ENCODE measurements around the gene MGAT4D. TPM values are rescaled to one million over a fixed set of nuclear protein-coding genes. Genes with fewer than 3 reads are reported as not detected.

Gene MGAT4D
- total RNA-seq, 1 experiment from 2014 or later = not detected

DNA sequence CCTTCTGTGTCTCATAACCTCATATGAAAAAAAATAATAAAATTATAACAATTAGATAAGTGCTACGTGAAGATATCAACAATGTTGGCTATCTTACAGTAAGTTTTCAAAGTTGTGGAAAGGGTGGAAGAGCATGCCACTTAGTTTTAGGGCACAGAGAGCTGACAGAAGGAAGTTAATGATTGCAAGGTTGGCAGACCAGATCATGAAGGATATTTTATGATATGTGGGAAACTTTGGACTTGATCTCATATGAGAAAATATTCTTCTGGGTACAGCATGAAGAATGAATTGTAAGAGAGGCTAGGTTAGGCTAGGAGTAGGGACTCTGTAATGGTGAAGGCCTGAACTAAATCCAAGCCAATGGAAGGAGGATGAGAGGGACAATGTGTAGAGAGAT, 34.5 kb downstream of the MGAT4D start:
- Mint-ChIP-seq H3K36me3 (ENCODE audit: insufficient read depth, unreplicated experiment) (no peaks in the 10 kb centered on the region), H3K4me3 (ENCODE audit: unreplicated experiment) (no peak overlapping the region), H3K9me3 (ENCODE audit: unreplicated experiment) (no peaks in the 10 kb centered on the region), H3K4me1 (ENCODE audit: insufficient read depth, unreplicated experiment) (no peaks in the 10 kb centered on the region), H3K27me3 (ENCODE audit: insufficient read depth, unreplicated experiment) (no peaks in the 10 kb centered on the region), H3K27ac (ENCODE audit: low read depth, unreplicated experiment) (no peak overlapping the region)
- TF ChIP-seq, protein P1, sequence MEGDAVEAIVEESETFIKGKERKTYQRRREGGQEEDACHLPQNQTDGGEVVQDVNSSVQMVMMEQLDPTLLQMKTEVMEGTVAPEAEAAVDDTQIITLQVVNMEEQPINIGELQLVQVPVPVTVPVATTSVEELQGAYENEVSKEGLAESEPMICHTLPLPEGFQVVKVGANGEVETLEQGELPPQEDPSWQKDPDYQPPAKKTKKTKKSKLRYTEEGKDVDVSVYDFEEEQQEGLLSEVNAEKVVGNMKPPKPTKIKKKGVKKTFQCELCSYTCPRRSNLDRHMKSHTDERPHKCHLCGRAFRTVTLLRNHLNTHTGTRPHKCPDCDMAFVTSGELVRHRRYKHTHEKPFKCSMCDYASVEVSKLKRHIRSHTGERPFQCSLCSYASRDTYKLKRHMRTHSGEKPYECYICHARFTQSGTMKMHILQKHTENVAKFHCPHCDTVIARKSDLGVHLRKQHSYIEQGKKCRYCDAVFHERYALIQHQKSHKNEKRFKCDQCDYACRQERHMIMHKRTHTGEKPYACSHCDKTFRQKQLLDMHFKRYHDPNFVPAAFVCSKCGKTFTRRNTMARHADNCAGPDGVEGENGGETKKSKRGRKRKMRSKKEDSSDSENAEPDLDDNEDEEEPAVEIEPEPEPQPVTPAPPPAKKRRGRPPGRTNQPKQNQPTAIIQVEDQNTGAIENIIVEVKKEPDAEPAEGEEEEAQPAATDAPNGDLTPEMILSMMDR (IDR thresholded peaks at IDR 0.05; ENCODE audit: unreplicated experiment) = no peak
- CTCF ChIA-PET = interaction anchor here (0.6 kb wide), 1 partner anchor 660 kb away, joined by 4 read pairs; no protein-coding TSS in a partner anchor
- intact Hi-C loops (cut with micrococcal nuclease) = no loop called here
- POLR2A ChIA-PET = interaction anchor here (0.8 to 0.9 kb wide), 2 partner anchors 18 to 155 kb away, joined by 3 read pairs; no protein-coding TSS in a partner anchor
- no TSS peak for BruUV-seq (replicated peaks)
- DNase-seq (ENCODE audit: unreplicated experiment) = no peak

DNA sequence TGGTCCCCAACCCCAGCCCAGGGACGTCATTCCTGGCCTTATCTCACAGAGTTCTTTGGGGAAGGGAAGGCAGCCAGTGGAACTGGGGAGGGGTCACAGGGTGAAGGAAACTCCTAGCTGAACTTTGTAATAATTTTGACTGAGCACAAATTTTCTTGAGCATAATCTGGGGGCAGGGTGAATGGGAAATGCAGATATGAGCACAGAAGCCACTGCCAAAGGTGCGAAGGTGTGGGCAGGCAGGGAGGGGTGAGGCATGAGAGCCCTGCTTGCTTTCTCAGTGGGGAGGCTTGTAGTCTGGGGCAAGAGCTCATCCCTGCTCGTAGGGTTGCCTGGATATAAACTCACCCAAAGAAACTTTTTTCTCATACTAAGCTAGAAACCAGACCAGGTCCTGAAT, 34.9 kb downstream of the MGAT4D start:
- DNase-seq (ENCODE audit: unreplicated experiment) = no peak
- no peaks in the 10 kb centered on the region for H3K36me3 Mint-ChIP-seq (ENCODE audit: insufficient read depth, unreplicated experiment)
- H3K27ac Mint-ChIP-seq (ENCODE audit: low read depth, unreplicated experiment) = no peak overlapping the region
- TF ChIP-seq, protein P1 (IDR thresholded peaks at IDR 0.05; ENCODE audit: unreplicated experiment) = no peak
- BruUV-seq (replicated peaks) = no TSS peak
- ChIA-PET POLR2A (no interaction called here), CTCF (no interaction called here)
- H3K4me3 Mint-ChIP-seq (ENCODE audit: unreplicated experiment) = no peak overlapping the region
- no peaks in the 10 kb centered on the region for H3K4me1 Mint-ChIP-seq (ENCODE audit: insufficient read depth, unreplicated experiment)
- intact Hi-C loops (cut with micrococcal nuclease) = no loop called here
- H3K27me3 Mint-ChIP-seq (ENCODE audit: insufficient read depth, unreplicated experiment) = no peaks in the 10 kb centered on the region
- H3K9me3 Mint-ChIP-seq (ENCODE audit: unreplicated experiment) = no peaks in the 10 kb centered on the region

DNA sequence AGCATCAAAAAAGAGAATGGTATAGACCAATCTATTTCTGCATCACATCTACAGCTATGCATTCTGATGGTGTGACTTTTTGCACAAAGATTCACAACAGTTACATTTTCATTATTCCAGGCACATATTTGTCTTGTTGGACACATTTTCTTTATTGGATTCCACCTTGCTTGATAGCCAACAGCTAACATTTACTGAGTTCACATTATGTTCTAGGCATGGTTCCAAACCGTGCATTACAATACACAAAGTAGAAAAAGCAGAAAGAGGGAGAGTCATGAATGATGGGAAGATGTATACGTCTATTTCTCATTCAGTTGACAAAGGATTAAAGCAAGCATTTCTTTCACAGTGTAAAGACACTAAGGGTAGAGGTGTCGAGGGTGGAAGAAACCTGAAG, 47.7 kb downstream of the MGAT4D start:
- Mint-ChIP-seq H3K4me3 (ENCODE audit: unreplicated experiment) (no peak overlapping the region), H3K9me3 (ENCODE audit: unreplicated experiment) (no peaks in the 10 kb centered on the region), H3K36me3 (ENCODE audit: insufficient read depth, unreplicated experiment) (no peaks in the 10 kb centered on the region), H3K4me1 (ENCODE audit: insufficient read depth, unreplicated experiment) (peaks cover 16% of the 10 kb centered on the region), H3K27me3 (ENCODE audit: insufficient read depth, unreplicated experiment) (no peaks in the 10 kb centered on the region), H3K27ac (ENCODE audit: low read depth, unreplicated experiment) (peak overlapping the region; percentile 28)
- TF ChIP-seq, protein P1 (IDR thresholded peaks at IDR 0.05; ENCODE audit: unreplicated experiment) = no peak
- intact Hi-C loops (cut with micrococcal nuclease) = no loop called here
- ChIA-PET CTCF (no interaction called here), POLR2A (interaction anchor here (0.6 to 3.8 kb wide), 5 partner anchors 15 to 77 kb away, joined by 3 to 11 read pairs (median 5); partner anchors contain the start of genes CLGN and SCOC)
- BruUV-seq (replicated peaks) = no TSS peak
- DNase-seq (ENCODE audit: unreplicated experiment) = peak; percentile 37

DNA sequence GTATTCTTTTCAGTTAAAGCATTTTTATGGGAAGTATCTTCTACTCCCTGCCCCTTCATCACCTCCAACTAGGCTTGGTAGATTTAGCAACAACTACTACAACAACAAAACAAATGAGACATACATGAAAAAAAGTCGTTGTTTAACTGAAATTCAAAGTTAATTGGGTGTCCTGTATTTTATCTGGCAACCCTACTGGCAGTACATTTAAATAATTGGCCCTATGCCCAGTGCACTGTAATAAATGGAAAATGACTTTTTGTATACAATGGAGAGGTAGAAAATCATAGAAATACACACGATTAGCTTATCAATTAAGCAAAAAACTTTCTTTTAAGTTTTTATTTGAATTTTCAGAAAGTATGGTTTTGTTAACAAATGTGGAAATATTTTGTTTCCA, 49.3 kb downstream of the MGAT4D start:
- no TSS peak for BruUV-seq (replicated peaks)
- TF ChIP-seq, protein P1 (IDR thresholded peaks at IDR 0.05; ENCODE audit: unreplicated experiment) = no peak
- ChIA-PET CTCF (interaction anchor here (0.6 to 1.2 kb wide), 3 partner anchors 75 to 412 kb away, joined by 3 to 9 read pairs (median 4); partner anchors contain the start of gene SCOC), POLR2A (interaction anchor here (0.9 to 3.8 kb wide), 3 partner anchors 19 to 75 kb away, joined by 3 to 11 read pairs (median 7); partner anchors contain the start of gene SCOC)
- Mint-ChIP-seq H3K27ac (ENCODE audit: low read depth, unreplicated experiment) (peak overlapping the region; percentile 27), H3K9me3 (ENCODE audit: unreplicated experiment) (no peaks in the 10 kb centered on the region), H3K4me3 (ENCODE audit: unreplicated experiment) (no peak overlapping the region), H3K36me3 (ENCODE audit: insufficient read depth, unreplicated experiment) (no peaks in the 10 kb centered on the region), H3K27me3 (ENCODE audit: insufficient read depth, unreplicated experiment) (no peaks in the 10 kb centered on the region), H3K4me1 (ENCODE audit: insufficient read depth, unreplicated experiment) (peaks cover 16% of the 10 kb centered on the region)
- DNase-seq (ENCODE audit: unreplicated experiment) = peak; percentile 51
- intact Hi-C loops (cut with micrococcal nuclease) = no loop called here
